NCI-H1092 (cell line): ENCODE data around the gene FAM168B.

Experiments used
- DNase-seq: peaks from one replicate; lab custom pipeline; 2025; lab: John Stamatoyannopoulos, UW

The FAM168B gene

DNA sequence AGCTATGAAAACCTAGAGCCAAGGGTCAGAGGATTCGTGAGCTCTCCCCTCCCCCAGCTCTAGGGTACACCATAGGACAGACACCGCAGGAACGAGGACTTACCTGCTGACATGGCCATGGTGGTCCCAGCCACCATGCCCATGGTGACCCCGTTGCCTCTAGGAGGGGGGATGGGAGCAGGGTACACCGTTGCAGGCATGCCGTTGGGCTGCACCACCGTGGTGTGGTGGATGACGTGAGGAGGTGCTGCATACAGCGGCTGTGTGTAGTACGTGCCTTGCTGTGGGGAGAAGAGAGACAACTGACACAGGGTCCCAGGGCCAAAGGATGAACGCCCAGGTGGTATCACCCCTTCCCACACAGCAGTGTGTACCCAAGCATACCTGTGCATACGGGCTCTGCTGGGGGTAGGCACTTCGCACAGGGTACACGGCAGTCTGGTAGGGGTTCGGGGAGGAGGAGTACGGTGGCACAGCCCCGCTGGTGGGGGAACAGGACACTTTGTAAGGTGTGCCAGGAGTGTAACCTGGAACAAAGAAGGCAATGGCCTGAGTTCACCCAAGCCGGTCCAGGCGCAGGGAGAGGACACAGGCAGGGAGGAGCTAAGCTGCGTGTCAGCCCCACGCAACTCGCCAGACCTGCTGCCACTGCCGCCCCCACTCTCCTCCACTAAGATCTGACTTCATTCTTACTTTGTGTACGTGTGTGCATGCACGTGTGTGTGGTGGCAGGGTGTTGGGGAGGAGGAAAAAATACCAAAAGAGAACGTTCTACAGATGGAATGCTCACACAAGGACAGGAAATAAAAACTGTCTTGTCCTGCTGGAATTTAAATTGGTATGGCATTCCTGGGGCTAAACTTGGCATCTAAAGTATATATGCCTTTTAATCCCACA is 37.8 kb downstream of the FAM168B start:
- no peak for DNase-seq

DNA sequence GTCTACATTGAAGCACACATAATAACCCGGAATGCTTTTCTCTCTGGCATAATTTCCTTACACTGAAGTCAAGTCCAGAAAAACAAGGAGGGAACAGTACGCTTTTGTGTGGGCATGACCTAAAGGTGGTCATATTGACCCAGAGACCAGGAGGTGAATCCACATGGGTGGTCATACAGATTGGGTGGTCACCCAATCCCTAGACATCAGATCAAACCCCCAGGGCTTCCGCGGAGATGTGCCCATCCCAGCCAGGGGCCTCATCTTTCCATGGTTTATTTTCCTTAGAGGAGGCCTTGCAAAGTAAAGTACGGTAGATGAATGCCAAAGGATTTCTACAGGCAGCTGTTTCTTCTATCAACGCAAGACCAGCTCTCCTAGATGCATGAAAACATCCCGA is 38.8 kb downstream of the FAM168B start:
- DNase-seq: no peak

DNA sequence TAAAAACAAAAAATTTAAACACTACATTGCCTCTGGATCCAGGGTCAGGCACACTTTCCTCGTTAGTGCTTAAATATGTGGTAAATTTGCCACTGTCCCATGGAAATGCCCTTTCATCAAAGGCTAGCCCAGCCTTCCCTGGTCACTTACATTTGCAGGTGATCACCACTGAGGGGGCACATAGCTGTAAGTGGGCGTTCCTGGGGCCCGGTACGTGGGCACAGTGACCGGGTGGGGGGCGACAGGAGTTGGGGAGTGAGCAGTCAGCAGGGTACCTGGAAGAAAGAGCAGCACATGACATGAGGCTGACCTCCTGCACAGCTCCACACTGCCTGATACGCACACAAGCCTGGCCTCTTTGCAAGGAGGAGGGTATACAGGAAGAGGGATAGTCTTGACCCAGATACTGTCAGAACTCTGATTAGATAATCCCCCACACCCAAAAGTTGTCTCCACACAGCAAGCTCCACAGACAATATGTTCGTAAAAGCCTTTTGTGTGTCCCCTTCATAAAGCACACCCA is 40.5 kb downstream of the FAM168B start:
- no peak for DNase-seq

DNA sequence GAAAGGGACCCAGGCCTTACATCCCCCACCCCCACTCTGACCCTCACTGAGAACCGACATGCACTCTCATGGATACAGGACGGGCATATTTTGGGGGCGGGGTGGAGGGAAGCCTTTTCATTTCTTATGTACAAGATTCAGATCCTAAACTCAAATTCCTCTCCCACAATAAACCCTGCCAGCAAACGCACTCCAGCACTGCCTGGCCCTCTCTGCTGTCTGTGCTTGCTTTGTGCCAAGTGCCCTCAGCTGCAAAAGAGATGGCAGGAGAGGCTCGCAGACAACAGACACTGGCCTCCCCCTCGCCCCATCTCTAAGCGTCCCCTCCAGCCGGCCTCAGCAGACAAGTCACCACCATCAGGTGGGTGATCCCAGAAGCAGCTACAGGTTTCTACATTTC is 42.4 kb downstream of the FAM168B start:
- no peak for DNase-seq

DNA sequence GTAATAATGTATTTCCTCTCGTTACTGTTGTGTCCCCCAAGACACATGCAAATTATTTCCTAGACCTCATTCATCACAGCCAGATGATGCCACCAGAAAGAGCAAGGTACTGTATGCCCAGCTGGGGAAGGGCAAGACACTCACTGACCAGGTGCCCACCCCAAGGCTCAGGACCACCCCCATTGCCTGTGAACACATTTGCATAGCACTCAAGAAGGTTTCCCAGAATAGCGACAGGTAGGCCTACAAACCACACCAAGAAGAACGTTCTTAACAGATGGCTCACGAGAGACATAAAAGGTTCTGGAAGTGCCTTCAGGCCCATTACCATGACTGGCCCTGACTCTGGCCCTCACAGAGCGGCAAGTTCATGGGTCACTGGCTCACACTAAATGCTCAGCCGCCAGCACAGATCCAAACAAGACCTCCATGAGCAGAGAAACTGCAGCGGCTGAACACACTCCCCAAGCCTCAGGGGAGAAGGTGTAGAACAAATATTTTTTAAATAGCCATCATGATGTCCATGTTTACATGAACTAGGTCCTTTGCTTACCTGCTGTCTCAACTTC is 44.0 kb downstream of the FAM168B start:
- no peak for DNase-seq

DNA sequence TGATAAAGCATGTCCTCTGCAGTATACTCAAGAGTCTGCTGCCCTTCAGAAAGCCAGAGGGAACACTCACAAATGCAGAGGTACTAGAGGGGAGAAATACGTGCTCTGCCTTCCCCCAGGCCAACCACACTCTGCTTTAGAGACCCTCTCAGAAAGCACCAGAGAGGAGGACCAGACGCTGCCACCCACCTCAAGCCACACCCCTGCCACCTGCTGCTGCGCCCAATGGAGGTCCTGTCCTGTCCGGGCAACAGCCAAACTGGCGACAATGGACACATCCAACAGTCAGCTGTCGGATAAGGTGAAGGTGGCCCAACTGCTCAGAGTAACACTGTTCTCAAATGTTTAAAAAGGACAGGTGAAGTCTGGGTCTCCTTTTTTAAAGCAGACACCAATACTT is 44.6 kb downstream of the FAM168B start:
- DNase-seq: no peak

DNA sequence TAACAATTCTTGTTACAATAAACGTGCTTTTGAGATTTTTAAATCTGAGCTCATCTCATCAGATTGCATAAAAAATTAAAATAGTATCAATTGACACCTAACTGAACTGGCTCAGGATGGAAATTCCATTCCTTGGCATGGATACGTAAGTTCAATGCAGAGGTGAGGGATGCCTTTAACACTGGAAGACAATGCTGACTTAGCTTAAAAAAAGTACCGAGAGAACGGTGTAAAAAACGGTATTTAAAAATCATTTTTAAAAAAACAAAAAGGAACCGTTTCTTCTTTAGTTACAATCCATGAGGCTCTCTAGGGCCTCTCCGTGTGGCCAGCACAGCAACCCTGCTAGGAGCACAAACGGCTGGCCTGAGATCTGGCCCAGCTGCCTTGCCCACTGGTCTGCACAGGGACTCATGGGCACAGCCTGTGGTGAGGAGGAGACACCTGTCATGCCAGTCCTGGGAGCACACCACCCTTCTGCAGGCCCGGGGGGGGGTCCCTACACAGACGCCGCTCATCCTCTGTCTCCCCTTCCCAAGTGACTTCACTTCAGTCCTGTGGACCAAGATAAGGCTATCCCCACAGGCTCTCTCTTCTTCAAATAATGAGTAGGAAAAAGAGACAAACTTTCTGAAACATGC is 45.2 kb downstream of the FAM168B start:
- DNase-seq: no peak

DNA sequence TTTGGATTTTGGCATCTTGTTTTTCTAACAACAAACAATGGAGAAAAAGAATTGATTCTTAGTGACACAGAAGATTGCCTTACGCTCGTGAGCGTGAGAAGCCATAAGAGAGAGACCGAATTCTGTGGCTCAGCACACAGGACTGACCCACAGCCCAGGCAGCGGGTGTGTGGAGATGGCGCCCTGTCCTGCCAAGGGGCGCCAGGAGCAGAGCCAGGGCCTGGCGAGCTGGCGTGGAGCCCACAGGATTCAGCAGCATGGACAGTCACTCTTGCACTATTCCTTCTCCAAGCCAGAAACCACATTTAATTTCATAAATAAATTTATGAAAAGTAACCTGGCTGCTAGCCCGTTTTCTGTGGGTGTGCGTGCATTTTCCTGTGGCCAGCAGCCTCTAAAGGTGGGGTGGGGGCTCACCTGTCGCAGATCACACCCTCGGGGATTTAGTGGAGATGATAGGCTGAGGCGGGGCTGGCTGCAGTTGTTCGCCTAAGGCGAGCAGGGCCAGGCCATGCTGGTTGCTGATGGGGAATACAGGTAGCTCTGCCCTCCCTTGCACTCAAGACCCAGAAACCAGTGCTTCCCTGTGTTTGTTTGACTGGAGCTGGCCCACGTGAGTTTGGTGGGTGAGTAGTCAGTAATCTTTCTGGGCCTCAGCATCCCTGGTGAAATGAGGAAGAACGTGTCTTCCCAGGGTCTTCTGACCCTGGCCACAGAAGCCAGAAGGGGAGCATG is 46.2 kb downstream of the FAM168B start:
- no peak for DNase-seq

DNA sequence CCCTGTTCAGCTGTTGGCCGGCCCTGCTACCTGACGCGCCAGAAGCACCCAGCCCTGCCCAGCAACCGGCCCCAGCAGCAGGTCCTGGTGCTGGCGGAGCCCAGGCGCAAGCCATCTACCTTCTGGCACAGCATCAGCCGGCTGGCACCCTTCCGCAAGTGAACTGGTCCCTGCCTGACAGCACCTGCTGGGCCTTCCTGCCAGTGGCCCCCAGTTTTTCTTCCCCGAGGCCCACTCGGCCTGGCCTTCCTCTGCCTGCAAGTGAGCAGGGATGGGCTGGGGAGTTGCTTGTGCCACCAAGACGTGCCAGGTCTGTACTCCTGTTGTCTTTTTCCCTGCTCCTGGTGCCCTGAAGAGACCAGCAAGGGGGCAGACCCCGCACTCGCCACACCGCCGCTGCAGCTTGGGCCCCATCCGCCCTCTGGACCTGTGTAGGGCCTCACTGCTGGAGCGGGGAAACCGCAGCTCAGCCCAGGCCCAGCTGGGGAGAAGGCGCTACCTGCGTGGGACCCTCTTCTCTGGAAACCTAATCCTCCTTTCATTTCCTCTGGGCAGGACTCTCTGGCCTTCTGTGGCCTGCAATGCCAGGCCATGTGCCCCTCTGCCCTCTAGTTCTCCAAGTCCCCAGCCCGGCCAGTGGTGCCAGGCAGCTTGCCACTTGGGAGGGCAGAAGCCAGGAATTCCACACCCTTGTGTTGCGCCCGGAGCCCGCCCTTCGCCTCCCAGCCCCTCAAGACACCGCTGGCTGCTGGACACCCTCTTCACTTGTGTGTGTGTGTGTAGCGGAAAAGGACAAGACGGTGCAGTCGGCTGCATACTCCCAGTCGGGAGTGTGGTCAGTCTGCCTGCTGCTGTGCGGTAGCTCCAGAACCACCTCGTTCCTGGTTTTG is 47.0 kb downstream of the FAM168B start:
- DNase-seq: no peak

DNA sequence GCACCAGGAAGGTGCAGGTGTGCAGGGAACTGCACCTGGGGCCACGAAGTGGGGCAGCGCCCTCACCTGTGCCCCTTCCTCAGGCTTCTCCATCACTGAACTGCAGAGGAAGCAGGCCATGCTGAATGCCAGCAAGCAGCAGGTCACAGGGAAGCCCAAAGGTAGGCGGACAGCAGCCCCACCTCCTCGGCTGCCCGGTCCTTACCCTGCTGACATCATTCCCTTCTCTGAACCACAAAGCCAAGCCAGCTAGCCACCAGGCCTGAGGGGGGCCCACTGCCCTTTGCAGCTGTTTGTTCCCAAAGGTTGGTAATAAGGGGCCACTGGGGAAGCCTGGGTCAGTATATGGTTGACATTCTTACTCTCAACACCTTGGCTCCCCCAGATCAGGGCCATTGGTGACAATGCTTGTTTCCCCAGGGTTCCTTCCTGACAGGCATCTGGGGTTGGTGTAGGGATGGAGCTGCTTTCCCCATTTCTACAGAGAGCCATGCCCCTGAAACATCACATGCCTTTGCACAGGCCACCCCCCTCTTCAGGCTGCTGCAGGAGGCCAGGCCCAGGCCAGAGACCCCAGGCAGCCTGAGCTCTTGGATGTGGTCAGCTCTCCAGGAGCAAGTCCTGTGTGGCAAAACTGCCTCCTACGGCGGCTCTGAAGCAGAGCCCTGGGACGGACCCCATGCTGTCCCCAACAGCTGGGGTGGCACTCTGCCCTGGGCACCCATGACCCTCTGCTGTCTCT is 47.8 kb downstream of the FAM168B start:
- no peak for DNase-seq

DNA sequence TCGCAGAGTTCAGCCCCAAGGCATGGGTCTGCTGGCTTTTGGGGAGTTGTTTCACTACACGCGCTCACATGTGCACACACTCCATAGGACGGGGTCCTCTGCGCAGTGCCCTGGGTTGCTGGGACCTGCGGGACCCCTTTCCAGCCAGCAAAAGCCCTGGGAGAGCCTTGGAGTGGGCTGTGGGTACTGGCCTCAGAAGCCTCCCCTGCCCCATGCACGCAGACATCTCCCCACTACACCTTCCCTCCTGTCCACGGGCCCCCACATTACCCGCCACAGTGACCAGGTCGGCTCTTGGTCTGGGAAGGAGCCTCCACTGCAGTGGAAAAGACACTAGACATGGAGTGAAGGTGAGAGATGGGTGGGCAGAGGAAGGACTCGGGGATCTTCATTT is 48.5 kb downstream of the FAM168B start:
- no peak for DNase-seq

DNA sequence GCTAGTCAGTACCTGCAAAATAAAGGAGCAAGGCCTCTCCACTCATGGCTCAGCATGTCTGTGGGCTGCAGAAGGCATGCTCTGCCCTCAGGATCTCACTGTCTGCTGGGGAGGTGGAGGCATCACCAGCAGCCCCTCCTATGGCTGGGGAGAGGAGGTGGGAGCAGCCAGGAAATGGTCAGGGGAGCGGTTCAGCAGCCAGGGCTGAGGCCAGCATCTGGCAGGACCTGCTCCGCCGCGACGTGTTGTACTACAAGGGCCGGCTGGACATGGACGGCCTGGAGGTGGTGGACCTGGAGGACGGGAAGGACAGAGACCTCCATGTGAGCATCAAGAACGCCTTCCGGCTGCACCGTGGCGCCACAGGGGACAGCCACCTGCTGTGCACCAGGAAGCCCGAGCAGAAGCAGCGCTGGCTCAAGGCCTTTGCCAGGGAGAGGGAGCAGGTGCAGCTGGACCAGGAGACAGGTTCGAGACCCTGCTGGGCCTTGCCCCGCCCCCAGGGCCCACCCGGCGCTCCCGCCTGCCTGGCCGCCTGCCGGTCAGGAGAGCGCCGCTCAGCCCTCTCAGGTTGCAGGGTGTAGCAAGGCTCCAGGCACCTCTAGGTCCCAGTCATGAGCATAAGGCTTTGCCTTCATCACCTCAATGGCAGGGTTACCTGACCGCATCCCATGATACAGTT is 49.0 kb downstream of the FAM168B start:
- DNase-seq: no peak

DNA sequence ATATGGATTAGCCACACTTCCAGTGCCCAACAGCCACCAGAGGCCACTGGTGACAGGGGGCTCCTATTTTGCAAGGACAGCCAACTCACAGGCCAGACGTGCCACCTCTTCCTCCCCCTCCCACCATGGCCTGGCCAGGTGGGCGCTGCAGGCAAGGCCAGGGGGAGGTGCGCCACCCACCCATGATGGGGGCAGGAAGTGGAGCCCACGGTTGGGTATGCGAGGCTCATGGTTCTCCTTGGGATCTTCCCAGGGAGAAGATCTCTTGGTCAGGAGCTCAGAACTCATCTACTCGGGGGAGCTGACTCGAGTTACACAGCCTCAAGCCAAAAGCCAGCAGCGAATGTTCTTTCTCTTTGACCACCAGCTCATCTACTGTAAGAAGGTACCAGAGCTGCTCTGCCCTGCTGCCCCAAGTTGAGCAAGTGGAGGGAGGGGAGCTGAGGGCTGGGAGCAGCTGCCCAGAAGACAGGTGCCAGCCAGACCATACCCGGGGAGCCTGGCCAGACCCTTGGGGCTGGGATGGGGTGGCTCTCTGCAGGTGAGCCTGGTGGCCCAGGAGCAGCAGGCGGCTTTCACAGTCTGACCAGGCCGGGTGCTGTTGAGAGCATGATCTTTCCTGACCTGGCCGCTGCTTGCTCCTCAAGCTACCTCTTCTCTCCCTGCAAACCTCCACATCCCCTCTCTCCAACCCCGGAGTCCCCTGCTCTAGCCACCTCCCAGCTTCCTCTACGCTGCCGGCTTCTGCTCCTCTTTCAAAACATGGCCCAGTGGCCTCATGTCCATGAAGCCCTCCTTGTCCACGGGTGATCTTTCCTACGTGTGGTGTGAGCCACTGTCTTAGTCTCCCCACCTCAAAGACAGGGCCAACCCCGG is 49.8 kb downstream of the FAM168B start:
- no peak for DNase-seq

DNA sequence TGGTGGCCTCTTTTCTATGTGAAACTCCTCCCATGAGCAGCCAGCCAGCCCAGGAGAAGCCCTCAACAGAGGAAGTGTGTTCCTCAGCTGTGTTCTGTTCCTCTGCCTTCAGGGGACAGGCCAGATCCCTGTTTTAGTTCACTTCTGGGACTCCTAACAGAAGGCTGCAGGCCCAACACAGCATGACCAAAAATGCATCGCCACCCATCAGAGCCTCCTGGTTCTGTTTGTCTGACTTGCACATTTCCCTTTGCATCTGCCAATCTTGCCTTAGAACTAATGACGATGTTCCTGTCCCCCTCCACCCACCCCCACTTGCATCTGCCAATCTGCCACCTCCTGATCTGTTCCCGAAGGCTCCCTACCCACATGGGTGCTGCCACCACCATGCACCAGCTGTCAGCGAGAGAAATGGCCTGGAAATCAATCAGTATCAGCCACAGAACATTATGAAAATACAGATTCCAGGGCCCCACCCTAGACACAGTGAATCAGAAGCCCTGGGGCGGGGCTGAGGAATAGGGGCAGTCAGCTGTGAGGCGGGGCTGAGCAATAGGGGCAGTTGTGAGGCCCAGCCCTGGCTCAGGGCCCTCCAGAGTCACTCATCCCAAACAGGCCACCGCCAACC is 51.0 kb downstream of the FAM168B start:
- no peak for DNase-seq

DNA sequence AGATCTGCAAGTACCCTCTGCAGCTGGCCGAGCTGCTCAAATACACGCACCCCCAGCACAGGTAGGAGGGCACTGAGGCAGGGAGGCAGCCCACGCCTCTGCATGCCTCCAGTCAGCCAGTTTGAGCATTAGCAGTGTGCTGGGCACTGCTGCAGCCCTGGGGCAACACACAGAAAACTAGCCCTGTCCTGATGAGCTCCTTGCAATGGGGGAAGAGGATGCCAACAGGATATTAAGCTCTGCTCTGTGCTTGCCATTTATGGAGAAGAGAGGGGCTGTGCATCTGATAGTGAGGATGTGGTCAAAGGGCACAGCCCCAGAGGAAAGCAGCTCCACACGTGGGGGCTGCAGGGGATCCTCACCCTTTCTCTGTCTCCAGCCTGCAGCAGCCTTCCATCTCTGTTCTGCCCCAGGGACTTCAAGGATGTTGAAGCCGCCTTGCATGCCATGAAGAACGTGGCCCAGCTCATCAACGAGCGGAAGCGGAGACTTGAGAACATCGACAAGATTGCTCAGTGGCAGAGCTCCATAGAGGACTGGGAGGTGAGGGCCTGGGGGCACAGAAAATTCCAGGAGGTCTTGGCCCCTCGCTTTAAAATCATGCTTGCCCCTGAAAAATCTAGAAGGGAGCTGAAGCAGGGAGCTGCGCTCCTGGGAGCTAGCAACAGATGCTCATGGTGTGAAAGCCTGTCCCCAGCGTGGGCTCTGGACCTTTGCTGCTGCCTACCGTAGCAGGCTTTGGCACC is 51.7 kb downstream of the FAM168B start:
- DNase-seq: no peak

DNA sequence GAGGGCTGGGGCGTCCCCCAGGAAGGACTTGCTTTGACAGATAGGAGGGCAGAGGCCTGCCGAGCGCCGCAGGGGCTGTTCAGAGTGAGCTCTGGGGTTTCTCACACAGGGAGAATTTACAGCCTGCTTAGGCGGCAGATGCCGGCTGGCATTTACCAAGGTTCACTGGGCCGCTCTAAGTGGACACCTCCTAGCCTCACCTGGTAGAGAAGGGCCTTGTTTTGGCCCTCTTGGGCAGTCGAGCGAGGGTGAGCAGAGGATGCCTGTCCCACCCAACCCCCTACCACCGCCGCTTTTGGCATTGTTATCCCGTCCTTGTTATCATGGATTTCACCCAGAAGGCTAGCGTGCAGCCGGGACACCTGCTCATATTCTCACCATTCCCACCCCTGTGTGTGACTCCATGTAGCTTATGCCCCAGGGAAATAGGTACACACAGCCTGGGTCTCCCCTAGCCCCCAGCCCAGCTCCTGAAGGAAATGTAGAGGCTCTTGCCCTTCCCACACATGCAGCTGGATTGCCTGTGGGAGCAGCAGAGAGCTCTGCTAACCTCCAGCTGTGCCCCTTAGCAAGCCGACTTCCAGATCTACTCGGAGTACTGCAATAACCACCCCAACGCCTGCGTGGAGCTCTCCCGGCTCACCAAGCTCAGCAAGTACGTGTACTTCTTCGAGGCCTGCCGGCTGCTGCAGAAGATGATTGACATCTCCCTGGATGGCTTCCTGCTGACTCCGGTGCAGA is 52.4 kb downstream of the FAM168B start:
- no peak for DNase-seq
